Ectodermal cell (in vitro differentiated cells): ENCODE measurements around the gene PDK3.

Experiments
- H3K27ac ChIP-seq: 2 replicates; pipeline ENCODE4 v1.7.0; 2013; ENCODE audit warnings: mild to moderate bottlenecking, low read depth, low read length; ENCODE audit not compliant: insufficient read depth, poor library complexity, severe bottlenecking
- H3K27me3 ChIP-seq: 2 replicates; pipeline ENCODE4 v1.7.0; 2013; ENCODE audit warnings: mild to moderate bottlenecking, low read length; ENCODE audit not compliant: insufficient read depth, control insufficient read depth, poor library complexity, severe bottlenecking
- H3K36me3 ChIP-seq: one replicate; pipeline ENCODE4 v1.7.0; 2013; ENCODE audit warnings: low read length; ENCODE audit not compliant: control insufficient read depth, insufficient read depth
- H3K4me1 ChIP-seq: one replicate; pipeline ENCODE4 v1.7.0; 2013; ENCODE audit warnings: low read length; ENCODE audit not compliant: control insufficient read depth, insufficient read depth
- H3K4me3 ChIP-seq: 2 replicates; pipeline ENCODE4 v1.7.0; 2013; ENCODE audit warnings: low read depth, low read length, control low read depth; ENCODE audit not compliant: insufficient read depth
- H3K9me3 ChIP-seq: 2 replicates; pipeline ENCODE4 v1.7.0; 2013; ENCODE audit warnings: mild to moderate bottlenecking, low read length, moderate library complexity; ENCODE audit not compliant: control insufficient read depth
- WGBS, 2 experiments: methylation state at CpG; one replicate each; pipeline ENCODE4 v1.1.7; 2013; ENCODE audit warnings: missing lambda C conversion rate in 2 of 2; 5-methylcytosine and 5-hydroxymethylcytosine counted together

The PDK3 gene

DNA sequence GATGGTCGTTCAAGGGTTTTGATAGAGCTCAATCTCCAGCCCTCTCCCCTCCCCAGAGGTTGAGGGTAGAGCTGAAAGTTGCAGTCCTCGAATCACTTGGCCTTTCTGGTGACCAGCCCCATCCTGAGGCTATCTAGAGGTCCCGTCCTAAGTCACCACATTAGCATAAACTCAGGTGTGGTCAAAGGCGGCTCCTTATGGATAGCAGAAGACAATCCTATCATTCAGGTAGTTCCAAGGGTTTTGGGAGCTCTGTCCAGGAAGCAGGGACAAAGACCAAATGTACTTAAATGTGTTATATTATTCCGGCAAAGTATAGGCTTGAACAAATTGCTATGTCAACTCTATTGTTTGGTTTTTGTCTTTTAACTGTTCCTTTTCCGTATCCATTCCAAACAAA, 30.6 kb downstream of the PDK3 start:
- H3K36me3 ChIP-seq, result no peaks in the 10 kb centered on the region
- H3K4me1 ChIP-seq, result no peaks in the 10 kb centered on the region
- no peak overlapping the region for H3K4me3 ChIP-seq
- H3K9me3 ChIP-seq, result no peaks in the 10 kb centered on the region
- H3K27me3 ChIP-seq, result no peaks in the 10 kb centered on the region
- no peak overlapping the region for H3K27ac ChIP-seq
- WGBS, 2 experiments, result 94 to 97% methylated on average over 6 of the region's 6 CpGs

DNA sequence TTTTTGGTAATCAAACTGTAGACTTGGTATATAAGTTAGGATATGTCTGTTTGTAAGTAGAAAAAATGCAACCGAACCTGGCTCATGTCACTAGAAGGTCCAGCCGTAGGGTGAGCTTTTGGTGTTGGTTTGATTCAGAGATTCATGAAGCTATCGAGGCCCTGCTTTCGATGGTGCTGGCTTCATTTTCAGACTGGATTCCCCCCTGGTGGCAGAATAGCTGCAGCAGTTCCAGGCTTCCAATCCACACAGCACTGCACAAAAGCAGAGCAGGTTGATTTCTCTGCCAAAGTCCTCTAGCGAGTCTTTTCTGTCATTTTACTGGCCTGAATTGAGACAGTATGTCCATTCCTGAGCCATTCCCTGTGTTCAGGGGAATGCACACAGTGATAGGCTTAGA, 33.1 kb downstream of the PDK3 start:
- Histone ChIP-seq H3K9me3 (no peaks in the 10 kb centered on the region), H3K27me3 (no peaks in the 10 kb centered on the region), H3K27ac (no peak overlapping the region), H3K4me1 (no peaks in the 10 kb centered on the region), H3K36me3 (no peaks in the 10 kb centered on the region), H3K4me3 (no peak overlapping the region)
- 89 to 94% methylated on average over 5 of the region's 5 CpGs for WGBS, 2 experiments

DNA sequence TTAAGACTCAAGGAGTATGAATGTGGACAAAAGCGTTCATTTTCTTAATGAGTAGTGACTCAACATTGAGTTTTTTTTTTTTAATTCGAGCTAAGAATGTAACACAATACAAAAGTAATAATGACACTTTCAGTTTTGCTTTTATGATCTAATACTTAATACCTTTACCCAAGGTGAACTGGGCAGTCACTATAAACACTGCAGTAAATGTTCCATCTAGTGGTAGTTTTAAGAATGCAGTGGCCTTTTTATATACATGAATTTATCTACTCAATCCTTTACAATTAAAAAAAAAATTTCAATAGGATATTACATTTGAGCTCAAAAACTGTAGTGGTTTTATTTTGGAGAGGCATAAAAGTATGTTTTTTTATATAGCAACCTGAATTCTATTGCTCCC, 33.9 kb downstream of the PDK3 start:
- Histone ChIP-seq H3K4me1 (no peaks in the 10 kb centered on the region), H3K4me3 (no peak overlapping the region), H3K9me3 (no peaks in the 10 kb centered on the region), H3K36me3 (no peaks in the 10 kb centered on the region), H3K27ac (no peak overlapping the region), H3K27me3 (no peaks in the 10 kb centered on the region)
- WGBS, 2 experiments, result 100% methylated on average over 1 of the region's 2 CpGs

DNA sequence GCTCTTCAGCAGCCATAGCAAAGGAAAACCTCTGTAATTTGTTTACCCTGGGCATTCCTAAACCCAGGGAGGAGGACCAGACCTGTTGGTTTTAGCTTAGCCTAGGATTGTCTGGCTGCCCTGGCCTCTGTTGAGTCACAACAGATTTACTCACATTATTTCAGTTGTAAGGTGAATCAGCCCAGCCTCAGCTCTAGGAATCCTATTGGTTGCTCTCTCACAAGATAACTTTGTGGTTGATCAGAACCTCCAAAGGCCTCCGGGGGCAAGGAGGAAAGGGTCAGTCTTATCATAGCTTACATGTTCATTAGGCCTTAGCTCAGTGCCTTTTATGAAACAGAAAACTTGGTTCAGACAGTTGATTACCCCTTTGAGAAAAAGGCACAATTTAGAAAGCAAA, 41.0 kb downstream of the PDK3 start:
- H3K36me3 ChIP-seq, result no peaks in the 10 kb centered on the region
- no peak overlapping the region for H3K4me3 ChIP-seq
- H3K9me3 ChIP-seq, result no peaks in the 10 kb centered on the region
- H3K27ac ChIP-seq, result no peak overlapping the region
- H3K27me3 ChIP-seq, result no peaks in the 10 kb centered on the region
- 88 to 100% methylated on average over 1 of the region's 1 CpG for WGBS, 2 experiments
- H3K4me1 ChIP-seq, result no peaks in the 10 kb centered on the region

DNA sequence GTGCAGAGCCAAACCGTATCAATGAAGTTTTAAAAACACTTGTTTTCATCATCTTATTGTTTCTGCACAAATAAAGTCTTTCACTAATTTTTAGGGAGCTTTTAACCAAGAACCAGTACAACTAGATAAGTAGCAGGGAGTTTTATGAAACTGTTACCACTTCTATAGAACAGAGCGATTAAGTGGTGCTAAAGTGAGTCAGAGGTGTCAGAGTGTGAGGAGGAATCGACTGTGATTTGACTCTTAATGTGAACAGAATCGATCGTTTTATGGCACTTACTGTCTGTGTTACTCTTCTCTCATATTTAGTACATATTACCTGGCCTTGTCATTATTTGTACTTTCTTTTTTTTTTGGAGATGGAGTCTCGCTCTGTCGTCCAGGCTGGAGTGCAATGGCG, 43.3 kb downstream of the PDK3 start:
- no peaks in the 10 kb centered on the region for H3K27me3 ChIP-seq
- 73 to 91% methylated on average over 3 to 8 of the region's 8 CpGs for WGBS, 2 experiments
- no peaks in the 10 kb centered on the region for H3K9me3 ChIP-seq
- H3K4me3 ChIP-seq, result no peak overlapping the region
- H3K36me3 ChIP-seq, result no peaks in the 10 kb centered on the region
- H3K4me1 ChIP-seq, result no peaks in the 10 kb centered on the region
- H3K27ac ChIP-seq, result no peak overlapping the region

DNA sequence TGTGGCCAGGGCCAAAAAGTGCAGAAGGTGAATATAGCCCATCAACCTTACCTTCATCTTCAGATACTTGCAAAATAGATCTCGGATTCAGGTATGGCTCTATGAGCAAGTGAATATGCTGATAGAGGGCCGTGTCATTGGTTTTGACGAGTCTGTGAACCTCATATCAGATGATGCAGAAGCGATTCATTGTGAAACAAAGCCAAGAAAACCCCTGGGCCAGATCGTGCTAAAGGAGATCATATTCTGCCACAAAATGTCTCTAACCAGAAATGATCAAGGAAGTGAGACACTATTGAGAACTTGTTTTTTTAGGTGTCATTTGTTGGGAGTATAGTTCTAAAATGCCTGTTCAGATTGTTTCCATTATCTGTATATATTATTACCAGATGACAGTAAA, 48.3 kb downstream of the PDK3 start:
- Histone ChIP-seq H3K27me3 (no peaks in the 10 kb centered on the region), H3K36me3 (no peaks in the 10 kb centered on the region), H3K9me3 (no peaks in the 10 kb centered on the region), H3K4me3 (no peak overlapping the region), H3K27ac (no peak overlapping the region), H3K4me1 (no peaks in the 10 kb centered on the region)
- WGBS, 2 experiments, result 89 to 97% methylated on average over 5 of the region's 5 CpGs

DNA sequence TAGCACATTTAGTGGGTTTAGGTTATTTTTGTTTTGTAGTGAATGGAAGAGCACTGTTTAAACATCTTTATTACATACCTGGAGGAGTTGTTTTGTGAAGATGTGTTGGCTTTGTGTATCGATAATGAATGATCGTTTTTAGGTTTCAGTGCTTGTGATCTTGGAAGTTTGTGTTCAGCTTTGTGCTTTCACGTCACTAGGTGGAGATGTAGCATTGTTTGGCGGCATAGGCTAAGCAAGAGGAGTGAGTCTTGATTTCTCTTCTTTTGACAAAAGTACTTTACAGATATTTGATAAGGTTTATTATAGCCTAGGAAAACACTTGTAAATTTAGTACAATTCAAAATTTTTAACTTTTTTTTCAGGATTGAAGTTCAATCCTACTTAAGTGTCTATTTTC, 50.4 kb downstream of the PDK3 start:
- Histone ChIP-seq H3K4me1 (no peaks in the 10 kb centered on the region), H3K27ac (no peak overlapping the region), H3K4me3 (no peak overlapping the region), H3K9me3 (no peaks in the 10 kb centered on the region), H3K36me3 (no peaks in the 10 kb centered on the region), H3K27me3 (no peaks in the 10 kb centered on the region)
- WGBS, 2 experiments, result 80 to 81% methylated on average over 3 to 4 of the region's 4 CpGs

DNA sequence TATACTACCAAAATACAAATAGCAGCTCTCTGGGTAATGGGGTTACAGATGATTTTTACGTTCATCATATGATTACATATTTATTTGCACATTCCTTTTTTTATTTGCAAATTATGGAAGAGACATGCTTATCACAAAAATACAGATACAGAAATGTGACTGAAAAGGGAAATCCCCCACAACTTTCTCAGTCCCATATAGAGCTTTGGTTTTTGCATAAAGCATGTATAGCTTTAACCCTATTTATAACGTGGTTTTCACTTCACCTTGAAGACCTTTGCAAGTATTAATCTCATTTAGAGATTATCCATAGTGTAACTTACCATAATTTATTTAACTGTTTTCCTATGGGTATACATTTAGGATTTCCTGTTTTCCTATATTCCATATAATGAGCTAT, 55.4 kb downstream of the PDK3 start:
- 83% methylated on average over 1 of the region's 2 CpGs; no CpG with 5 or more reads in 1 of the 2 experiments for WGBS, 2 experiments
- no peaks in the 10 kb centered on the region for H3K4me1 ChIP-seq
- no peaks in the 10 kb centered on the region for H3K36me3 ChIP-seq
- H3K4me3 ChIP-seq, result no peak overlapping the region
- no peak overlapping the region for H3K27ac ChIP-seq
- H3K9me3 ChIP-seq, result no peaks in the 10 kb centered on the region
- no peaks in the 10 kb centered on the region for H3K27me3 ChIP-seq

DNA sequence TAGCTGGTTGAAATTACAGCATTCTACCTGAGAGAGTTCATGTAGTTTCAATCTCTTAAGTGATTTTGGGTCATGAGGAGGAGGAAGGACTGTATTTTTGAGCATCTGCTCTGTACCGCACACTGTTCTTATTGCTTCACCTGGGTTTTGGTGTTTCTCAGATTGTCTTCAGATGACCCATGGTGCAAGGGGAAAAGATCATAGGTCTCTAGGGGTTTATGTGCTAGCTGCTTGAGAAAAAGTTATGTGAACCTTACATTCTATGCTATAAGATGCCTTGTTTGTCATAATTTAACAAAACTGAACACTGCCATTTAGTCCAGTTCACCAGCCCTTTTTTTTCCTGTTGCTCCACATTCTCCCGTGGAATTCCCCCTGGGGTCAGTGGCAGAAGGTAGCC, 60.4 kb downstream of the PDK3 start:
- WGBS, 2 experiments, result 86 to 90% methylated on average over 1 to 2 of the region's 2 CpGs
- Histone ChIP-seq H3K9me3 (no peaks in the 10 kb centered on the region), H3K27me3 (no peaks in the 10 kb centered on the region), H3K36me3 (no peaks in the 10 kb centered on the region), H3K4me1 (peaks cover 16% of the 10 kb centered on the region), H3K4me3 (no peak overlapping the region), H3K27ac (no peak overlapping the region)

DNA sequence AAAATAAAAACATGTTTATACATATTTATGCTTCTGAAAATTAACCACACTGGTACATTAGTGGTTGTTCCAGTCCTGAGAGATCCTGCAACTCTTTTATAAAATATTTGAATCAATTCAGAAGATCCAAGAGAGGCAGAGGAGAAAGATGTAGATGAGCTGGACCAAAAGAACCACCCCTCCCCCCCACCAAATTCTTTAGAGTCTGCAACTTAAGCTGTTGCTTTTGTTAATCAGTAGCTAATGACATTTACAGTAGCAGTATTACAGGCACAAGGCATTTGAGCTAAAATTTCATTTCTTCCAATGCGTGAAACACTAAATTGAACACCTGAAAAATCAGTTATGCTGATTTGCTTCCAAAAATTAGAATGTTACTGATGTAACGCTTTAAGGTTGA, 61.5 kb downstream of the PDK3 start:
- no peaks in the 10 kb centered on the region for H3K36me3 ChIP-seq
- H3K27ac ChIP-seq, result no peak overlapping the region
- H3K4me1 ChIP-seq, result peaks cover 16% of the 10 kb centered on the region
- H3K9me3 ChIP-seq, result no peaks in the 10 kb centered on the region
- 79 to 85% methylated on average over 2 of the region's 2 CpGs for WGBS, 2 experiments
- no peaks in the 10 kb centered on the region for H3K27me3 ChIP-seq
- H3K4me3 ChIP-seq, result no peak overlapping the region

DNA sequence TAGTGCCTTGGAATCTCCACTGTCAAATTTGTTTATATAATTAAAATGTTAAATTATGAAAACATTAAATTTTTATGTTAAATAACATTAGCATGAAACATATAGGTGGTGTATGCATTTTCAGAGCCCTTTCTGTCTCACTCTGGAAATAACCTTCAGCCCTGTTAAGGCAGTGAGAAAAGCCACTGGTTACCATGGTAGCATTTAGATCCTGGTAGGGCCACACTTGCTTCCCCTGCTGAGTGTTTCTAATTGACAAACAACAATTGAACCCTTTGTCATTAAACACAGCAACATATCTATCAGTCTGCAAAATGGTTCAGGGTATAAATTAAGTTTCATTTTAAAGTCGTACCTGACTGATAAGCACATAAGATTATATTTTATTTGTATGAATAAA, 63.5 kb downstream of the PDK3 start:
- Histone ChIP-seq H3K4me1 (peaks cover 16% of the 10 kb centered on the region), H3K9me3 (no peaks in the 10 kb centered on the region), H3K27me3 (no peaks in the 10 kb centered on the region), H3K4me3 (no peak overlapping the region), H3K27ac (peak overlapping the region; percentile 76), H3K36me3 (no peaks in the 10 kb centered on the region)
- WGBS, 2 experiments, result no CpG with 5 or more reads among the region's 1 CpG
